NOMO-1 (cell line): ENCODE results near the gene KRTAP20-4.

ENCODE experiments used
- DNase-seq, 2 experiments: peaks; one replicate each; lab custom pipeline; 2025; ENCODE audit not compliant: unreplicated experiment in 2 of 2; lab: John Stamatoyannopoulos, UW

KRTAP20-4 gene

GRCh38 chr21:30620522-30620921, at the start of gene KRTAP20-4:
TSS of gene KRTAP20-4 (plus strand) at chr21:30620627.
- DNase-seq, result no peak

GRCh38 chr21:30577766-30578165, 42.7 kb upstream of the KRTAP20-4 start:
- no peak for DNase-seq

GRCh38 chr21:30579346-30579745, 41.1 kb upstream of the KRTAP20-4 start:
- no peak for DNase-seq

GRCh38 chr21:30580132-30580531, 40.3 kb upstream of the KRTAP20-4 start:
- DNase-seq, result no peak

- no peak for DNase-seq
Measured at GRCh38 chr21:30582870-30583269, 37.6 kb upstream of the KRTAP20-4 start.

- no peak for DNase-seq
Measured at GRCh38 chr21:30590297-30590696, 30.1 kb upstream of the KRTAP20-4 start, which contains the start of gene KRTAP22-2. TSS of gene KRTAP22-2 (minus strand) at chr21:30590397.

- no peak for DNase-seq
Measured at GRCh38 chr21:30592140-30592539, 28.3 kb upstream of the KRTAP20-4 start, which contains the start of gene KRTAP6-3. TSS of gene KRTAP6-3 (plus strand) at chr21:30592440. CDS start at chr21:30592446, 6 bp downstream.

GRCh38 chr21:30598802-30599201, 21.6 kb upstream of the KRTAP20-4 start, which contains the start of gene KRTAP6-2:
TSS of gene KRTAP6-2 (minus strand) at chr21:30598902. CDS start at chr21:30598874, 28 bp downstream.
- no peak for DNase-seq

- no peak for DNase-seq
Measured at GRCh38 chr21:30600787-30601186, 19.6 kb upstream of the KRTAP20-4 start, which contains the start of gene KRTAP22-1. TSS of gene KRTAP22-1 (plus strand) at chr21:30601087.

GRCh38 chr21:30605968-30606367, 14.5 kb upstream of the KRTAP20-4 start:
- DNase-seq, result no peak

- no peak for DNase-seq
Measured at GRCh38 chr21:30612132-30612531, 8.3 kb upstream of the KRTAP20-4 start.

GRCh38 chr21:30613836-30614235, 6.6 kb upstream of the KRTAP20-4 start, which contains the start of gene KRTAP6-1:
TSS of gene KRTAP6-1 (minus strand) at chr21:30613930. CDS start at chr21:30613904, 26 bp downstream.
- no peak for DNase-seq

GRCh38 chr21:30615199-30615598, 5.2 kb upstream of the KRTAP20-4 start:
- no peak for DNase-seq

GRCh38 chr21:30616125-30616524, 4.3 kb upstream of the KRTAP20-4 start, which contains the start of gene KRTAP20-1:
TSS of gene KRTAP20-1 (plus strand) at chr21:30616425. CDS start at chr21:30616455, 30 bp downstream.
- DNase-seq, result no peak

GRCh38 chr21:30620080-30620479, 347 bp upstream of the KRTAP20-4 start:
- DNase-seq, result no peak

- DNase-seq, result no peak
Measured at GRCh38 chr21:30623362-30623761, 2.9 kb downstream of the KRTAP20-4 start.

- DNase-seq, result no peak
Measured at GRCh38 chr21:30625449-30626165, 5.2 kb downstream of the KRTAP20-4 start.

- no peak for DNase-seq
Measured at GRCh38 chr21:30628109-30628508, 7.7 kb downstream of the KRTAP20-4 start.

- DNase-seq, result no peak
Measured at GRCh38 chr21:30629200-30629599, 8.8 kb downstream of the KRTAP20-4 start.

- no peak for DNase-seq
Measured at GRCh38 chr21:30634906-30635305, 14.5 kb downstream of the KRTAP20-4 start, which contains the start of gene KRTAP20-2. TSS of gene KRTAP20-2 (plus strand) at chr21:30635206. CDS start at chr21:30635264, 58 bp downstream.

GRCh38 chr21:30638686-30639085, 18.3 kb downstream of the KRTAP20-4 start:
- DNase-seq, result no peak

- no peak for DNase-seq
Measured at GRCh38 chr21:30642564-30642963, 22.1 kb downstream of the KRTAP20-4 start, which contains the start of gene KRTAP20-3. TSS of gene KRTAP20-3 (plus strand) at chr21:30642864.
